ENCODE results near the gene MCHR1.

DNA sequence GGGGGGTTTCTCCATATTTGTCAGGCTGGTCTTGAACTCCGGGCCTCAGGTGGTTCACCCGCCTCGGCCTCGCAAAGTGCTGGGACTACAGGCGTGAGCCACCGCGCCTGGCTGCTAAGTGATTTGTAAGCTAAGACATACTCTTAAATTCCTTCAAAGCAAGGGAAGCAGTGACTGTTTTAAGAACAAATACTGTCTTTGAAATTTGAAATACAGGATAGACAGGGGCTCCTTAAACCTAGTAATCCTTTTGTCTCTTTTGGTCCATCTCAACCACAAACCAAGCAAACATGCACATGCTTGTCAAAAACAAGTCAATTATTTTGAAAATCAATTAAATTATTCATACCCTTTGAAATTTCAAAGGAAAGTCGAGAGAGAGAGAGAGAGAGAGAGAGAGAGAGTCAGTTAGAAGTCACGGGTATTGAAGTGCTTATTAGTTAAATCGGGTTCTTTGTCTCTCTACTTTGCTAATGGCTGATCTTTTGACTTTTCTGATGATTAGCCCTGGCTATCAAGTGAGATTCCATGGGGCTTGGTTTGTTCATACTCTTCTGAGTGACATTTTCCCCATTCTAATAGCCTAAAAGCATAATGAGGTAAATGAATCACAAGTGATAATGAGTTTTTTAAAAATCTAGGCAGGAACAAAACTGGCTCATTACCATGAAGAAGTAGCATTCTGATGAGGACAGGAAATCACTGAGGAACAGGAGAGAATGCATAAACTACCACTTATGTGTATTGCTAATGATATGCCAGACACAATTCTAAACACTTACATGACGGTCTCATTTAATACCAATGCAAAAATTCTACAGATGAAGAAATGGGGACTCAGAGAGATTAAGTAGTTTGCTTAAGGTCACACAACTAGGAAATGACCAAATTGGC, 48.0 kb downstream of the MCHR1 start:
- TF ChIP-seq POLR2A (IDR thresholded peaks at IDR 0.05; ENCODE audit: low read length) (no peak), GATA1 (IDR thresholded peaks at IDR 0.05; ENCODE audit: low read depth, low read length) (no peak)
